CD14-positive monocyte (primary cell): ENCODE results near the gene COX18. TPM values are rescaled to one million over a fixed set of nuclear protein-coding genes. Genes with fewer than 3 reads are reported as not detected.

Source experiments
- DNase-seq, 3 donors: peaks; one replicate each; pipeline ENCODE4 v3.0.0-alpha.2; 2011 to 2022
- H2AFZ ChIP-seq: 2 replicates; pipeline ENCODE4 v1.6.0; 2012; ENCODE audit warnings: mild to moderate bottlenecking, low read depth, low read length, inconsistent platforms; ENCODE audit not compliant: insufficient read depth, poor library complexity, severe bottlenecking
- H3K27ac ChIP-seq, 2 donors: 1 replicate in 1 of 2; 2 replicates in 1 of 2; pipeline ENCODE4 v1.5.1; 2012 to 2013; ENCODE audit warnings: low read length in 2 of 2, control low read depth in 1 of 2, inconsistent platforms in 1 of 2, low read depth in 1 of 2, mild to moderate bottlenecking in 1 of 2
- H3K27me3 ChIP-seq, 2 donors: one replicate each; pipeline versions ENCODE4 v1.6.0 to v1.6.1; 2011 to 2013; ENCODE audit warnings: low read length in 2 of 2; ENCODE audit not compliant: control insufficient read depth in 2 of 2, insufficient read depth in 2 of 2
- H3K36me3 ChIP-seq, 2 donors: replicated peaks in 1 of 2; 1 replicate in 1 of 2; 2 replicates in 1 of 2; pipeline versions ENCODE4 v1.5.1 to v1.6.1; 2012 to 2013; ENCODE audit warnings: low read length in 2 of 2, control low read depth in 1 of 2, inconsistent platforms in 1 of 2, mild to moderate bottlenecking in 1 of 2; ENCODE audit not compliant: insufficient read depth in 2 of 2, control insufficient read depth in 1 of 2
- H3K4me1 ChIP-seq, 2 donors: 1 replicate in 1 of 2; 2 replicates in 1 of 2; pipeline versions ENCODE4 v1.5.1 to v1.6.1; 2012 to 2013; ENCODE audit warnings: low read length in 2 of 2, control low read depth in 1 of 2, inconsistent platforms in 1 of 2, mild to moderate bottlenecking in 1 of 2, moderate library complexity in 1 of 2; ENCODE audit not compliant: insufficient read depth in 2 of 2, control insufficient read depth in 1 of 2
- H3K4me2 ChIP-seq: replicated peaks from 2 replicates; pipeline ENCODE3; 2012; ENCODE audit warnings: low read length, moderate library complexity, mild to moderate bottlenecking; ENCODE audit not compliant: poor library complexity, severe bottlenecking; ENCODE audit errors: extremely low read depth
- H3K4me3 ChIP-seq, 3 experiments: fragments of 200-600 bp in 1 of 3; sonication (generic) in 1 of 3; replicated peaks in 1 of 3; 1 replicate in 2 of 3; 2 replicates in 1 of 3; pipeline ENCODE4 v1.5.1; 2011 to 2013; ENCODE audit warnings: low read length in 3 of 3, mild to moderate bottlenecking in 3 of 3, control low read depth in 2 of 3, low read depth in 2 of 3, inconsistent platforms in 1 of 3, moderate library complexity in 1 of 3
- H3K79me2 ChIP-seq: 2 replicates; pipeline ENCODE4 v1.6.0; 2012; ENCODE audit warnings: mild to moderate bottlenecking, control low read depth, inconsistent platforms, low read length, moderate library complexity; ENCODE audit not compliant: insufficient read depth
- H3K9ac ChIP-seq: 2 replicates; pipeline ENCODE4 v1.6.0; 2017; ENCODE audit warnings: low read length, mild to moderate bottlenecking; ENCODE audit not compliant: insufficient read depth, poor library complexity, severe bottlenecking
- H3K9me3 ChIP-seq, 2 donors: replicated peaks in 1 of 2; 1 replicate in 1 of 2; 2 replicates in 1 of 2; pipeline versions ENCODE4 v1.5.1 to v1.6.1; 2012 to 2013; ENCODE audit warnings: low read length in 2 of 2, control low read depth in 1 of 2; ENCODE audit not compliant: control insufficient read depth in 1 of 2, insufficient read depth in 1 of 2
- H4K20me1 ChIP-seq: 2 replicates; pipeline ENCODE4 v1.6.0; 2012; ENCODE audit warnings: mild to moderate bottlenecking, low read length, control low read depth, moderate library complexity; ENCODE audit not compliant: insufficient read depth
- H3K27ac Mint-ChIP-seq, 7 donors: one replicate each; pipeline ENCODE4 v1.8.0; 2020; ENCODE audit warnings: mild to moderate bottlenecking in 7 of 7, mixed read lengths in 7 of 7, moderate library complexity in 6 of 7, inconsistent platforms in 2 of 7
- H3K27me3 Mint-ChIP-seq, 3 donors: one replicate each; pipeline ENCODE4 v1.8.0; 2021 to 2022; ENCODE audit warnings: low read depth in 3 of 3, mild to moderate bottlenecking in 3 of 3, mixed read lengths in 3 of 3, moderate library complexity in 3 of 3, inconsistent platforms in 1 of 3
- H3K36me3 Mint-ChIP-seq, 2 donors: one replicate each; pipeline ENCODE4 v1.8.0; 2020; ENCODE audit warnings: mixed read lengths in 2 of 2, inconsistent platforms in 1 of 2, mild to moderate bottlenecking in 1 of 2
- H3K4me1 Mint-ChIP-seq: one replicate; pipeline ENCODE4 v1.8.0; 2020; ENCODE audit warnings: mild to moderate bottlenecking, mixed read lengths
- H3K4me3 Mint-ChIP-seq, 2 donors: one replicate each; pipeline ENCODE4 v1.8.0; 2020; ENCODE audit warnings: mild to moderate bottlenecking in 2 of 2, mixed read lengths in 2 of 2, moderate library complexity in 1 of 2
- H3K9me3 Mint-ChIP-seq, 7 donors: one replicate each; pipeline ENCODE4 v1.8.0; 2020 to 2022; ENCODE audit warnings: mixed read lengths in 7 of 7, mild to moderate bottlenecking in 6 of 7, moderate library complexity in 6 of 7, inconsistent platforms in 2 of 7
- CTCF ChIP-seq: fragments of 200-600 bp; IDR thresholded peaks from one replicate; pipeline ENCODE4 v1.8.0; 2022; ENCODE audit warnings: antibody characterized with exemption, mild to moderate bottlenecking
- WGBS: methylation state at CpG from one replicate; pipeline ENCODE4 v1.1.5; 2013; ENCODE audit warnings: missing lambda C conversion rate; ENCODE audit not compliant: insufficient coverage; 5-methylcytosine and 5-hydroxymethylcytosine counted together
- intact Hi-C, 2 donors: fragments of 100-400 bp; cut with micrococcal nuclease; formaldehyde crosslinking; loops; one replicate each; pipeline versions ENCODE4 v1.15.0 to v1.15.1; 2023
- polyA plus RNA-seq, 3 donors: library from polyadenylated mRNA; depleted of rRNA in 1 of 3; unstranded in 2 of 3; stranded (reverse) in 1 of 3; fragments of 300-500 nt in 2 of 3; fragments of >200 nt in 1 of 3; fragmentation: Illumina TruSeq in 2 of 3; gene quantifications; 1 replicate in 2 of 3; 2 replicates in 1 of 3; pipeline ENCODE4 v1.2.3, GENCODE V29; 2012 to 2021

COX18 gene
- polyA plus RNA-seq, 3 donors: 8.3 to 10.3 (median 9.7) TPM

DNA sequence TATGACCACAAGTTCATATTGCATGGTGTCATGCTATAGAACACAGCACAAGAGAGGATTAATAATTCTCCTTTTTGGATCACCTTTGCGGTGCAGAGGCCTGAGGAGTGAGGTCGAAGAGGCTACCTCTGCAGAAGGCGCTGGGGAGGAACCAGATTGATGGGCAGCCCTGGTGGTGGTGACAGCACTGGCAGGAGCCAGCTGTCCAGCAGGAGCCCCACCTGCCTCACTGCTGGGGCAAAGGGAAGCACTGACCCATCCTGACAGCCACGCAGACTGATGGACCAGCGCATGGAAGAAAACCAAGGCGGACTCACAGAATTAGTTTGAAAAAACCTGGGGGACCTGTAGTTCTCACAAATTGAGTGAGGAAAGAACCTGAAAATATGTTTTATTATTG lies 50.9 kb downstream of the COX18 start:
- Mint-ChIP-seq H3K4me3 (no peak overlapping the region), H3K4me1 (no peaks in the 10 kb centered on the region), H3K27ac (no peak overlapping the region), H3K9me3 (peaks cover 0 to 2% (median 0%) of the 10 kb centered on the region in 7 donors), H3K36me3 (no peaks in the 10 kb centered on the region), H3K27me3 (peaks cover 0 to 8% (median 5%) of the 10 kb centered on the region in 3 donors)
- Histone ChIP-seq H4K20me1 (no peaks in the 10 kb centered on the region), H3K27ac (no peak overlapping the region), H3K9me3 (no peaks in the 10 kb centered on the region), H3K4me3 (no peak overlapping the region), H2AFZ (no peak overlapping the region), H3K9ac (no peak overlapping the region), H3K4me1 (no peaks in the 10 kb centered on the region), H3K79me2 (no peaks in the 10 kb centered on the region), H3K27me3 (no peaks in the 10 kb centered on the region), H3K4me2 (no peak overlapping the region), H3K36me3 (no peaks in the 10 kb centered on the region)
- TF ChIP-seq CTCF: no peak
- intact Hi-C loops: no loop called here
- no peak for DNase-seq
- 94% methylated on average over 6 of the region's 6 CpGs for WGBS

DNA sequence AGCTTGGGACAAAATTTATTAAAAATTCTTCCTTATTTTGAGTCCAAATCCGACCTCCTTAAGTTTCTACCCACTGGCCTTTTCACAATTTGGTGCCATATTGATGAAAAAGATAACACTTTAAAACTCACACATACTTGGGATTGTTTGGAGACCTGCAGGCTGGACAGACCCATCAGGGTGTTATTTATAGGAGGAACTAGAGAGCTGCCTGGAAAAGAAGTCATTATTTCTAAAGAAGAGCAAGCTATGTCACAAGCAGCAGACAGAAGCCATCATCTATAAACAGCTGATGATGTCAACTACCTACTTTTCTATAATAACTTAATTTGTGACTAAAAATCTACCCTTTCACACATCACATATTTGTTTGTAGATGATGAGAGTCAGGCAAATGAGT lies 56.2 kb downstream of the COX18 start:
- Histone ChIP-seq H3K27me3 (no peaks in the 10 kb centered on the region), H4K20me1 (no peaks in the 10 kb centered on the region), H3K9ac (no peak overlapping the region), H2AFZ (no peak overlapping the region), H3K79me2 (no peaks in the 10 kb centered on the region), H3K9me3 (peaks cover 20 to 25% of the 10 kb centered on the region in 2 donors), H3K36me3 (no peaks in the 10 kb centered on the region), H3K4me1 (no peaks in the 10 kb centered on the region), H3K27ac (no peak overlapping the region), H3K4me3 (no peak overlapping the region), H3K4me2 (no peak overlapping the region)
- Mint-ChIP-seq H3K36me3 (no peaks in the 10 kb centered on the region), H3K9me3 (peaks cover 9 to 26% (median 19%) of the 10 kb centered on the region in 7 donors), H3K27me3 (peaks cover 0 to 4% (median 0%) of the 10 kb centered on the region in 3 donors), H3K4me1 (no peaks in the 10 kb centered on the region), H3K4me3 (no peak overlapping the region), H3K27ac (no peak overlapping the region)
- DNase-seq: no peak
- intact Hi-C loops: no loop called here
- WGBS: no CpG with 5 or more reads among the region's 1 CpG
- no peak for TF ChIP-seq CTCF
